Neural cell (in vitro differentiated cells): ENCODE data around the gene SUPT3H. TPM values are rescaled to one million over a fixed set of nuclear protein-coding genes. Genes with fewer than 3 reads are reported as not detected.

Experiments
- H2AFZ ChIP-seq: fragments of 200-600, 300-800 bp; sonication (generic), shearing (Covaris generic); 2 replicates; pipeline ENCODE4 v1.6.0; 2014; ENCODE audit warnings: low read depth, mild to moderate bottlenecking, antibody characterized with exemption, low read length, moderate library complexity
- H3F3A ChIP-seq: fragments of 200-600 bp; shearing (Covaris generic); 2 replicates; pipeline ENCODE4 v1.6.1; 2016; ENCODE audit warnings: mild to moderate bottlenecking, moderate library complexity, mixed read lengths, antibody characterized with exemption, low read length; ENCODE audit not compliant: insufficient read depth, poor library complexity, severe bottlenecking
- H3K27ac ChIP-seq: fragments of 200-600, 300-800 bp; sonication (generic), shearing (Covaris generic); 2 replicates; pipeline ENCODE4 v1.5.1; 2014; ENCODE audit warnings: mild to moderate bottlenecking, low read length, moderate library complexity
- H3K27me3 ChIP-seq: fragments of 300-800, 200-600 bp; sonication (generic), shearing (Covaris generic); 2 replicates; pipeline ENCODE4 v1.6.0; 2014; ENCODE audit warnings: mild to moderate bottlenecking, low read depth, low read length, moderate library complexity; ENCODE audit not compliant: insufficient read depth
- H3K36me3 ChIP-seq: fragments of 300-800, 200-600 bp; sonication (generic), shearing (Covaris generic); 2 replicates; pipeline ENCODE4 v1.5.1; 2014; ENCODE audit warnings: mild to moderate bottlenecking, antibody characterized with exemption, low read length, moderate library complexity; ENCODE audit not compliant: insufficient read depth
- H3K4me2 ChIP-seq: fragments of 300-800, 200-600 bp; sonication (generic), shearing (Covaris generic); 2 replicates; pipeline ENCODE4 v1.6.0; 2014; ENCODE audit warnings: mild to moderate bottlenecking, low read length
- H3K4me3 ChIP-seq: fragments of 300-800, 200-600 bp; sonication (generic), shearing (Covaris generic); 2 replicates; pipeline ENCODE4 v1.5.1; 2014; ENCODE audit warnings: mild to moderate bottlenecking, low read length, moderate library complexity
- H3K79me2 ChIP-seq: fragments of 200-600 bp; shearing (Covaris generic); replicated peaks from 2 replicates; pipeline ENCODE4 v1.6.0; 2014; ENCODE audit warnings: mild to moderate bottlenecking, low read length, moderate library complexity; ENCODE audit not compliant: insufficient read depth
- H3K9ac ChIP-seq: fragments of 300-800, 200-600 bp; sonication (generic), shearing (Covaris generic); 2 replicates; pipeline ENCODE4 v1.6.1; 2016; ENCODE audit warnings: mild to moderate bottlenecking, low read length, mixed read lengths
- H3K9me2 ChIP-seq: fragments of 200-600 bp; shearing (Covaris generic); 2 replicates; pipeline ENCODE4 v1.6.1; 2016; ENCODE audit warnings: mild to moderate bottlenecking, low read length, mixed read lengths; ENCODE audit not compliant: insufficient read depth
- H3K9me3 ChIP-seq: fragments of 200-600, 300-800 bp; sonication (generic), shearing (Covaris generic); 2 replicates; pipeline ENCODE4 v1.6.1; 2016; ENCODE audit warnings: mild to moderate bottlenecking, mixed run types, low read length, moderate library complexity, mixed read lengths
- H4K20me1 ChIP-seq: fragments of 200-600 bp; shearing (Covaris generic); 2 replicates; pipeline ENCODE4 v1.6.1; 2016; ENCODE audit warnings: mild to moderate bottlenecking, mixed run types; ENCODE audit not compliant: insufficient read depth
- EP300 ChIP-seq: fragments of 450-650 bp; conservative IDR thresholded peaks from 2 replicates; pipeline ENCODE4 v1.6.1; 2014; ENCODE audit warnings: antibody characterized with exemption, mild to moderate bottlenecking, moderate library complexity; ENCODE audit not compliant: poor library complexity, severe bottlenecking
- EZH2 ChIP-seq: fragments of 200-600, 300-800 bp; shearing (Covaris generic), sonication (generic); IDR thresholded peaks from 2 replicates; pipeline ENCODE4 v1.6.1; 2014; ENCODE audit warnings: antibody characterized with exemption, low read length, borderline replicate concordance, mild to moderate bottlenecking; ENCODE audit not compliant: insufficient read depth, poor library complexity, severe bottlenecking
- MXI1 ChIP-seq: fragments of 450-650 bp; conservative IDR thresholded peaks from 2 replicates; pipeline ENCODE4 v1.6.1; 2014; ENCODE audit warnings: antibody characterized with exemption, mild to moderate bottlenecking; ENCODE audit not compliant: poor library complexity, severe bottlenecking
- POLR2AphosphoS5 ChIP-seq: IDR thresholded peaks from 2 replicates; pipeline ENCODE4 v1.6.1; 2012
- RAD21 ChIP-seq: fragments of 450-650 bp; conservative IDR thresholded peaks from 2 replicates; pipeline ENCODE4 v1.6.1; 2014; ENCODE audit warnings: antibody characterized with exemption, mild to moderate bottlenecking, moderate library complexity
- SMC3 ChIP-seq: fragments of 450-650 bp; conservative IDR thresholded peaks from 2 replicates; pipeline ENCODE4 v1.6.1; 2014; ENCODE audit warnings: antibody characterized with exemption, mild to moderate bottlenecking, moderate library complexity; ENCODE audit not compliant: poor library complexity
- TAF1 ChIP-seq: IDR thresholded peaks from 2 replicates; pipeline ENCODE4 v1.6.1; 2012; ENCODE audit warnings: low read depth
- polyA plus RNA-seq: library from polyadenylated mRNA; depleted of rRNA; stranded (reverse); fragments of >200 nt; gene quantifications from 2 replicates; pipeline ENCODE4 v1.2.3, GENCODE V29; 2014
- TF ChIP-seq, protein P1 (sequence below): fragments of 450-650 bp; IDR thresholded peaks from 2 replicates; pipeline ENCODE4 v1.5.1; 2014; ENCODE audit warnings: antibody characterized with exemption, mild to moderate bottlenecking, moderate library complexity; ENCODE audit not compliant: poor library complexity, severe bottlenecking
- TF ChIP-seq, protein P2 (sequence below): IDR thresholded peaks from 2 replicates; pipeline ENCODE4 v1.6.1; 2012; ENCODE audit warnings: borderline replicate concordance

The SUPT3H gene
- polyA plus RNA-seq, 1 donor from 2014 or later: 6.8 TPM

DNA sequence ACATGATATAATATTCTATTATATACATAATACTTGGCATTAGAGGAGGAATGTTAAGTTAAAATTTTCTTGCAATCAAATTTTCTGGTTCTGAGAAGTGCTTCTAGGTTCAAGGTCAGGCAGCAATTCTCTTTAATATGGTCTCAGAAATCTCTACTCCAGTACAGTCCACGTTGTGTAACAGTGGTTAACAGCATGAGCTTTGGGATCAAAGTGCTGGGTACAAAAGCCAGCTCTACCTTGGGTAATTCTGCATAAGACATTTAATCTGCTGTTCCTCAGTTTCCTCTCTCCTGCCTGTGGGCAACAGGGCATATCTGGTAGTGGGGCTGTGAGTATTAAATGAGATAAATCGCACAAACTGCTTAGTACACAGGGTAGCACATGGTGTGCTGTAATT, 552.5 kb downstream of the SUPT3H start:
- no peak overlapping the region for H3K9ac ChIP-seq
- H2AFZ ChIP-seq: no peak overlapping the region
- no peaks in the 10 kb centered on the region for H3K9me3 ChIP-seq
- H3K4me2 ChIP-seq: no peak overlapping the region
- no peaks in the 10 kb centered on the region for H3K36me3 ChIP-seq
- no peaks in the 10 kb centered on the region for H3K27me3 ChIP-seq
- H4K20me1 ChIP-seq: no peaks in the 10 kb centered on the region
- H3K79me2 ChIP-seq: no peaks in the 10 kb centered on the region
- H3K9me2 ChIP-seq: no peaks in the 10 kb centered on the region
- no peak overlapping the region for H3K27ac ChIP-seq
- no peak overlapping the region for H3K4me3 ChIP-seq
- H3F3A ChIP-seq: no peaks in the 10 kb centered on the region
- no peak for TF ChIP-seq EP300
- TF ChIP-seq EZH2: no peak
- TF ChIP-seq, protein P1, sequence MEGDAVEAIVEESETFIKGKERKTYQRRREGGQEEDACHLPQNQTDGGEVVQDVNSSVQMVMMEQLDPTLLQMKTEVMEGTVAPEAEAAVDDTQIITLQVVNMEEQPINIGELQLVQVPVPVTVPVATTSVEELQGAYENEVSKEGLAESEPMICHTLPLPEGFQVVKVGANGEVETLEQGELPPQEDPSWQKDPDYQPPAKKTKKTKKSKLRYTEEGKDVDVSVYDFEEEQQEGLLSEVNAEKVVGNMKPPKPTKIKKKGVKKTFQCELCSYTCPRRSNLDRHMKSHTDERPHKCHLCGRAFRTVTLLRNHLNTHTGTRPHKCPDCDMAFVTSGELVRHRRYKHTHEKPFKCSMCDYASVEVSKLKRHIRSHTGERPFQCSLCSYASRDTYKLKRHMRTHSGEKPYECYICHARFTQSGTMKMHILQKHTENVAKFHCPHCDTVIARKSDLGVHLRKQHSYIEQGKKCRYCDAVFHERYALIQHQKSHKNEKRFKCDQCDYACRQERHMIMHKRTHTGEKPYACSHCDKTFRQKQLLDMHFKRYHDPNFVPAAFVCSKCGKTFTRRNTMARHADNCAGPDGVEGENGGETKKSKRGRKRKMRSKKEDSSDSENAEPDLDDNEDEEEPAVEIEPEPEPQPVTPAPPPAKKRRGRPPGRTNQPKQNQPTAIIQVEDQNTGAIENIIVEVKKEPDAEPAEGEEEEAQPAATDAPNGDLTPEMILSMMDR: no peak
- no peak for TF ChIP-seq TAF1

- Histone ChIP-seq H3F3A (no peaks in the 10 kb centered on the region), H3K9ac (no peak overlapping the region), H3K27ac (no peak overlapping the region), H4K20me1 (no peaks in the 10 kb centered on the region), H3K79me2 (no peaks in the 10 kb centered on the region), H3K27me3 (no peaks in the 10 kb centered on the region), H3K9me3 (no peaks in the 10 kb centered on the region), H3K36me3 (no peaks in the 10 kb centered on the region), H2AFZ (no peak overlapping the region), H3K4me3 (no peak overlapping the region), H3K4me2 (no peak overlapping the region), H3K9me2 (no peaks in the 10 kb centered on the region)
- TF ChIP-seq, protein P2, sequence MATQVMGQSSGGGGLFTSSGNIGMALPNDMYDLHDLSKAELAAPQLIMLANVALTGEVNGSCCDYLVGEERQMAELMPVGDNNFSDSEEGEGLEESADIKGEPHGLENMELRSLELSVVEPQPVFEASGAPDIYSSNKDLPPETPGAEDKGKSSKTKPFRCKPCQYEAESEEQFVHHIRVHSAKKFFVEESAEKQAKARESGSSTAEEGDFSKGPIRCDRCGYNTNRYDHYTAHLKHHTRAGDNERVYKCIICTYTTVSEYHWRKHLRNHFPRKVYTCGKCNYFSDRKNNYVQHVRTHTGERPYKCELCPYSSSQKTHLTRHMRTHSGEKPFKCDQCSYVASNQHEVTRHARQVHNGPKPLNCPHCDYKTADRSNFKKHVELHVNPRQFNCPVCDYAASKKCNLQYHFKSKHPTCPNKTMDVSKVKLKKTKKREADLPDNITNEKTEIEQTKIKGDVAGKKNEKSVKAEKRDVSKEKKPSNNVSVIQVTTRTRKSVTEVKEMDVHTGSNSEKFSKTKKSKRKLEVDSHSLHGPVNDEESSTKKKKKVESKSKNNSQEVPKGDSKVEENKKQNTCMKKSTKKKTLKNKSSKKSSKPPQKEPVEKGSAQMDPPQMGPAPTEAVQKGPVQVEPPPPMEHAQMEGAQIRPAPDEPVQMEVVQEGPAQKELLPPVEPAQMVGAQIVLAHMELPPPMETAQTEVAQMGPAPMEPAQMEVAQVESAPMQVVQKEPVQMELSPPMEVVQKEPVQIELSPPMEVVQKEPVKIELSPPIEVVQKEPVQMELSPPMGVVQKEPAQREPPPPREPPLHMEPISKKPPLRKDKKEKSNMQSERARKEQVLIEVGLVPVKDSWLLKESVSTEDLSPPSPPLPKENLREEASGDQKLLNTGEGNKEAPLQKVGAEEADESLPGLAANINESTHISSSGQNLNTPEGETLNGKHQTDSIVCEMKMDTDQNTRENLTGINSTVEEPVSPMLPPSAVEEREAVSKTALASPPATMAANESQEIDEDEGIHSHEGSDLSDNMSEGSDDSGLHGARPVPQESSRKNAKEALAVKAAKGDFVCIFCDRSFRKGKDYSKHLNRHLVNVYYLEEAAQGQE: no peak
- no peak for TF ChIP-seq SMC3
- TF ChIP-seq RAD21: no peak
- no peak for TF ChIP-seq POLR2AphosphoS5
- TF ChIP-seq, protein P1: no peak
- TF ChIP-seq EP300: no peak
- no peak for TF ChIP-seq TAF1
- no peak for TF ChIP-seq MXI1
- no peak for TF ChIP-seq EZH2
Measured at GRCh38 chr6:44824567-44824966, 553.2 kb downstream of the SUPT3H start.
